GM20000 (cell line): Measurements from ENCODE around the gene ELMO1.

Experiments used
- DNase-seq: peaks from one replicate; pipeline ENCODE4 v3.0.0; 2012; ENCODE audit warnings: low spot score
- TF ChIP-seq, protein P1 (sequence below): IDR thresholded peaks from 2 replicates; pipeline ENCODE4 v1.5.1; 2012; ENCODE audit warnings: mild to moderate bottlenecking, control low read depth; ENCODE audit errors: extremely low read depth, missing control alignments

The ELMO1 gene

DNA sequence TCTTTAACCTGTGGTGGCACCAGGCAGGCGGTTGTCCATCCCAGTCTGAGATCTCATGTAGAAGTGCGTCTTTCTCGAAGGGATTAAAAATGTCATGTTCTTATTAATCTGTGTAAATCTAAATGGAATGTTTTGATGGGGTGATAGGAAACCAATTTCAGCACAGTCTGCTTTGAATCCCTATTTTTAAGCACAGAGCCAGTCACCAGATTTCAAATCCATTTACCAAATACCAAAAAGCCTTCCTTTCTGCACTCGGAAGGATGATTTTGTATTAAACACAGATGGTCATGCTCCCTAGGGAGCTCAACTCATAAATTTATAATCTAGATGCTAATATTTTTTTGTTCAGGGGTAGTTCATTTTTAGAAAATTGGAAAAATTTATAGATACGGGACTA, 563.8 kb downstream of the ELMO1 start:
- DNase-seq, result no peak
- TF ChIP-seq, protein P1, sequence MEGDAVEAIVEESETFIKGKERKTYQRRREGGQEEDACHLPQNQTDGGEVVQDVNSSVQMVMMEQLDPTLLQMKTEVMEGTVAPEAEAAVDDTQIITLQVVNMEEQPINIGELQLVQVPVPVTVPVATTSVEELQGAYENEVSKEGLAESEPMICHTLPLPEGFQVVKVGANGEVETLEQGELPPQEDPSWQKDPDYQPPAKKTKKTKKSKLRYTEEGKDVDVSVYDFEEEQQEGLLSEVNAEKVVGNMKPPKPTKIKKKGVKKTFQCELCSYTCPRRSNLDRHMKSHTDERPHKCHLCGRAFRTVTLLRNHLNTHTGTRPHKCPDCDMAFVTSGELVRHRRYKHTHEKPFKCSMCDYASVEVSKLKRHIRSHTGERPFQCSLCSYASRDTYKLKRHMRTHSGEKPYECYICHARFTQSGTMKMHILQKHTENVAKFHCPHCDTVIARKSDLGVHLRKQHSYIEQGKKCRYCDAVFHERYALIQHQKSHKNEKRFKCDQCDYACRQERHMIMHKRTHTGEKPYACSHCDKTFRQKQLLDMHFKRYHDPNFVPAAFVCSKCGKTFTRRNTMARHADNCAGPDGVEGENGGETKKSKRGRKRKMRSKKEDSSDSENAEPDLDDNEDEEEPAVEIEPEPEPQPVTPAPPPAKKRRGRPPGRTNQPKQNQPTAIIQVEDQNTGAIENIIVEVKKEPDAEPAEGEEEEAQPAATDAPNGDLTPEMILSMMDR, result no peak

DNA sequence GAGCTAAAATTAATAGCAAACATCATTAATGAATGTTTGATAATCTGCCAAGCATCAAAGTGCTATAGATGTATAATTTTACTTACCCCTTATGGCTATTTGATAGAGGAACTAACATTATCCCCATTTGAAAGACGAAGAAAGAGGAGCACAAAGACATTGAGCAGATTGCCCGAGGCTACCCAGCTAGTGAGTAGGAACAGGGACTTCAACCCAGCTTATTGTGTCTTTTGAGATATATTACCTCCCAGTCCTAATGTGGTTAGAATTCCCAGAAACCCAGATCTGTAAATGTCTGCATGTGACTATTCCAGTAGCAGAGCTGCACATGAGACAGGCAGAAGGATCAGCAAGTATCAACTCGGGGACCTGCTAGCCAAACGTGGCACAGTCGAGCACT, 564.3 kb downstream of the ELMO1 start:
- TF ChIP-seq, protein P1, result no peak
- DNase-seq, result no peak

DNA sequence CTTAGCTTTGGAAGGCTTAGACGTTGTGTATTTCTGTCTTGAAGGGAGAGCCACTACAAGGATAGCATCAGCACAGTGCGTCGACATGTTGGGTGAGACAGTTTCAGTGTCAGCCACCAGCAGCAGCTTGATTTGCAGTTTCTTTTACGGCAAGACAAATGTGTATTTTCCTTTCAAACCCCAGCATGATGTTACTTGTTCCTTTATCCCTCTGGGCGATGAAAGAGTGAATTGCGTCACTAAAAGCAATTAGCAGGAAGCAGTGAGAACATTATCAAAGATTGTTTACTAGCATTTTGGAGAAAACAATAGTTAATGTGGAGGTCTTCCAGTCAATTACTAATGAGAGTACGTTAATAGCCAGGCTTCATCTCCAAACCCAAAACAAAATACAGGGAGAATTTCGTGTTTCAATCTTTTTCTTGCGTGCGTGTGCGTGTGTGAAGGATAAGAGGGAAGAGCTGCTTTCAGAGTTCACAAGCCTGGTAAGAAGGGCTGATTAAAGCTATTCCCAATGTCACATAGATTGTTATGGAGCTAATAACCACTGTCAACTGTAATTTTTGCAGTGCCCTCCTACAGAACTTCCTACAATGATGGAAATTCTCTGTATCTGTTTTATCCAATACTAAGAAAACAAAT, 567.3 kb downstream of the ELMO1 start:
- DNase-seq, result no peak
- TF ChIP-seq, protein P1, result no peak

DNA sequence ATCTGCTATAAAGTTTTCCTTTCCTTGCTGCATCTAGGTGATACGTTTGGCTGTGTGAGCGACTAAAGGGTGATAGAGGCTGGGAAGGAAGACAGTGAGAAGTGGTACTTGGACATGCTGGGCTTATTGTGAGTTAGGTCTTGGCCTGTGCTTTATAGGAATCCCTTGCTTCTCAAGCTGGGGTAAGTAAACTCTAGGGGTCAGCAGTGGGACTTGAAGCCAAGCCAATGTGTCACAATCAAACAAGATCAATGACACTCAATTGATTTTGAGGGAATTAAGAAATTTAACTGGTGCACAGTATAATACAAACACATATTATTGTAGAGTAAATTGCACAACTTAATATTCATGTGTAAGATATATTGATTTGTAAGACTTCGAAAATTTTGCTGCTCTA, 568.6 kb downstream of the ELMO1 start:
- TF ChIP-seq, protein P1, result no peak
- no peak for DNase-seq

DNA sequence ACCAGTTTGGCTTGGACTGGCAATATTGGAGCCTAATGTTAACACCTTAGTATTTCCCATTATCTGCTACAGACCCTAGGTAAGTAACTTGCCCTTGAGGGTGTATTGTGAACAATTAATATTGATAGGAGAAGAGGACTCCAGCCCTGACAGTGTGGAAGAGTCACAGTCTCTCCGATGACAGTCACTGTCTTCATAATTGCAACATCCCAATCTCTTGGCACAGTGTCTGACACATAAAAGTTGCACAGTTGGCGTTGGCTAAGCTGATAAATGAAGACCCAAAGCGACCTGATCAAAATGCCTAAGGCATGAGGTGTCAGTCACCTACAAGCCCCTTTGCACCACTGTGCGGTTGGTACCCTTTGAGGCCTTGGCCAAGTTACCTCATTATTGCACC, 569.6 kb downstream of the ELMO1 start:
- DNase-seq, result no peak
- TF ChIP-seq, protein P1, result no peak

DNA sequence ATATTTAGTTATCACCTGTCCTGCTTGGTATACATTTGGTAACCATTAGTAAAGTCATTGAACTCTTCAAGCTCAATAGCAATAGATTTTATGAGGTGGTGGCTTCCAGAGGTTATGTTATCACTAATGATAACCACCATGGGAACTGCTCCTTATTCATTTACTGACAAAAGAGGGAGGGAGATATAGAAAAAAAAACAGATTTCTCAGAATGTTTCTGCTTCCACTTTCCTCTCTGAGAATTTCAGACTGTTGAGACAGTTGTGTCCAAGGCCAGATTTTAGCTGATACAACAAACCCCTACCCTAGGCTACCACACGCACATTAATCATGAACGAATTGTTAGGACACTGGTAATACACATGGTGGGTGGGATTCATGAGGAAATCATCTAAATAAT, 570.4 kb downstream of the ELMO1 start:
- TF ChIP-seq, protein P1, result no peak
- no peak for DNase-seq

DNA sequence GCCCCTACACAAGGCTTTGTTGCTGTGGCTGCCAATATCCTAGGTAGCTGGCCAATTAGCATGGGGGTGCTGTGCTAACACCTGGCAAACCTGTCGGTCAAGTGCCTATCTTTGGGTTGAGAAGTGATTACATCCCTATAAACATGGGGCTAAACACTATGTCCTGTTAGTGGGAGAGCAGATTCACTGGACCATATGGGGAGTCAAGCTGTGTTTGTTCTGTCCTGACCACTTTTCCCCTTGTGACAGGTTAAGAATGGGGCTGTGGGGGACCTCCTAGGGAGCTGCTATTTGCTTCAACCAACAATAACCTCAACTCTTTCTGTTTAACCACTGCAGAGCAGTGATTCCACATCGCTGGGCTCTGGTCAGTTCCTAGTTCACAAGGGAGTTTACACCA, 572.9 kb downstream of the ELMO1 start:
- TF ChIP-seq, protein P1, result no peak
- no peak for DNase-seq
